ENCODE measurements around the gene ZNF219.

ZNF219 gene

GRCh38 chr14:21063479-21063878 lies 35.0 kb downstream of the ZNF219 start:
- no peak for DNase-seq

- no peak for DNase-seq
Observed at GRCh38 chr14:21061347-21061668, 37.1 kb downstream of the ZNF219 start.

DNA sequence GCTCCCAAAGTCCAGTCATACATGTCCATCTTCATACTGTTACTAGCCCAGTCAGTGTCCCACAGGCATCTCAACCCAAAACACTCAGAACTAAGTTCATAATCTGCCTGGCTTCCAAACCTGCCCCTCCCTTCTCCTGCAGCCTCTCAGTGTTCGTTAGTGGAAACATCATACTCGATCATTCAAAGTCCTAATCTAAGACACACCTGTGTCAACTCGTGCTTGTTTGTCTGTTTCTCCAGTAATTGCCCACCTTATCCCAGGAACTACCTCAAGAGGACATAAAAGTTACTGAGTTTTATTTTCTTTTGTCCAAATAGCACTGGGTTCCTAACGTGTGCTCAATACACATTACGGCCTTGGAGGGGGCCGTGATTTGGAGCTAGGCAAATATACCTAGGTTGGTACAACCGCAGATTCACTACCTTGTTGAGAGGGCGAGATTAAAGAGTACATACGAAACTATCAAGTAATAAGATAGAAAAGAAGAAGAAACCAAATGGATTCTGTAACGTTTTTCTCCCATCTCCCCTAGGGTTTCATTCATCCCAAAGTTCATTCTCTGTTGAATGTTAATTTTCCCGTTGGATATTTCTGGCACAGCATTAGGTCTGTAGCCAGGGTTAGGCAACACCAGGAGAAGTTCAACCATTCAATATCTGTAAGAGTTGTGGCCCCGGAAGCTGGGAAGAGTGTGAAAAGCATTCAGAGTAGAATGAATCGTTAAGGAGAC lies 37.7 kb downstream of the ZNF219 start:
- DNase-seq: no peak

GRCh38 chr14:21059842-21060613 lies 38.4 kb downstream of the ZNF219 start:
- no peak for DNase-seq

DNA sequence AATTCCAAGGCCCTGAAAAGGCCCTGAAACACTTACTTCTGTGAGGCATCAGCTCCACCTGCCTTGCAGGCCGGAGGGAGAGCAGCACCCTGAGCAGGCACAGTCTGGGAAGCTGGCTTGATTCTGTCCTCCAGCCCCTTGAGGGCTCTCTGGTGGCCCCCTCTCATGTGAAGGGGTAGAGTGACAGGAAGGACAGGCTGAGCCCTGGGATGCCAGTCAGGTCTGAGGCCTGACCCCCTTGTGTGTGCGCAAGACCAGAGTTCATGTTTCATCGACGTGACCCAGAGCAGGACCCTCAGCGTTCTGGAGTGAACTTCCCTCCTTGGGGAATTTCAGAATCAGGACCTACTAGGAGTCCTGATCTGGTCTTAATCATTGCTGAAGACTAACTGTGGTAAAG lies 39.6 kb downstream of the ZNF219 start:
- DNase-seq: no peak

- peak; percentile 36 for DNase-seq
Observed at GRCh38 chr14:21057803-21058675, 40.4 kb downstream of the ZNF219 start, which contains the start of gene RNASE8. Gene RNASE8 (plus strand): TSS chr14:21057822. CDS start chr14:21057893, 71 bp downstream.

- DNase-seq: no peak
Observed at GRCh38 chr14:21056520-21057163, 41.8 kb downstream of the ZNF219 start.

DNA sequence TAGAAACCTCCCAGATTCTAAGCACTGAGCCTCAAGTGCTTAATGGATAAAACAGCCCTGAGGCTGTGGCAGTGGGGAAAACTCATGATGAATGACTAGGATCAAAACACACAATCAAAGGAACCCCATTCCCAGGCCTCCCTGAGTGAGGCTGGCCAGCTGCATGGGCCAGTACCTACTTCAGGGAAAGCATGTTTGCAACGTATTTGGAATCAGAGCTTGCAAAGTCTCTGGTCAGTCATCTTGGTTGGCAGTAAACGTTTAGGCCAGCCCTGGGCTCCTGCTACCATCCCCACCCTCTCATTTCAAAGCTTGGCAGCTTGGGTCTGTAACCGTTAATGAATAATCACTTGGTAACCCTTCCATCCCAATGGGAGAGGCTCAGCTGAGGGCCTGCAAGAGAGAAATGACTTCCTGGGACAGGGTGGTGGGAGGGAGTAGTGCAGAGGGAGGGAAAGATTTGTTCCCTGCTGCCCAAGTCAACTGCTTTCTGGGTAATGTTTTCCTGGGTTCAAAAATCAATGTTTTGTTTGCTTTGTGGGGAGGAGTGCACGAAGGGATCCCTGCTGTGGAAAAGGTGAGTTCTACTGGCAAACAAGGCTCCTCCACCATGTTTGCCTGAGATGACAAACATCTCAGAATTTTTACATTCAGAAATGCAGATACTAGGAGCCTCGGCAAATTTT lies 42.9 kb downstream of the ZNF219 start:
- DNase-seq: no peak

- DNase-seq: no peak
Observed at GRCh38 chr14:21054768-21055145, 43.7 kb downstream of the ZNF219 start.

GRCh38 chr14:21054123-21054767 lies 44.2 kb downstream of the ZNF219 start:
- no peak for DNase-seq

DNA sequence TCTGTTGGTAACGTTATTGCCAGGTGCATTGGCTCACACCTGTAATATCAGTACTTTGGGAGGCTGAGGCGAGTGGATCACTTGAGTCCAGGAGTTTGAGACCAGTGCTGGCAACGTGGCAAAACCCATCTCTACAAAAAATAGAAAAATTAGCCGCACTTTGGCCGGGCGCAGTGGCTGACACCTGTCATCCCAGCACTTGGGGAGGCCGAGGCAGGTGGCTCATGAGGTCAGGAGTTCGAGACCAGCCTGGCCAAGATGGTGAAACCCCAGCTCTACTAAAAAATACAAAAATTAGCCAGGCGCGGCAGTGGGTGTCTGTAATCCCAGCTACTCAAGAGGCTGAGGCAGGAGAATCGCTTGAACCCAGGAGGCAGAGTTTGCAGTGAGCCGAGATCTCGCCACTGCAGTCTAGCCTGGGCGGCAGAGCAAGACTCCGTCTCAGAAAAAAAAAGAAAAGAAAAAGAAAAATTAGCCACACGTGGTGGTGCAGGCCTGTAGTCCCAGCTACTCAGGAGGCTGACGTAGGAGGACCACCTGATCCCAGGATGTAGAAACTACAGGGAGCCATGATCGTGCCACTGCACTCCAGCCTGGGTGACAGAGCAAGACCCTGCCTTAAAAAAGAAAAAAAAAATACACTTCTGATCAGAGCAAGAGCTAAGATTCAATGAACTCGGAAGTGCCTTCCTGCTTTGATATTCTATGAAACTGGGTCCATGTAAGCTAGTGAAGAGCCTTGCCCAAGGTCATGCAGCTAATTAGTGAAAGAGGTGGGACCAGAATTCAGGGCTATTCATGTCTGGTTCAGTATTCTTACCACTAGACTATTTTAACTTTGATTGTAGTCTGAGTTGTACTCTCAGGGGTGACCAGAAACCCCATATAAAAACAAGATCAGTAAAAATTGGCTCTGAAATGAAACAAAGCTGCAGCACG lies 45.0 kb downstream of the ZNF219 start:
- no peak for DNase-seq

GRCh38 chr14:21050597-21050996 lies 47.9 kb downstream of the ZNF219 start:
- no peak for DNase-seq

DNA sequence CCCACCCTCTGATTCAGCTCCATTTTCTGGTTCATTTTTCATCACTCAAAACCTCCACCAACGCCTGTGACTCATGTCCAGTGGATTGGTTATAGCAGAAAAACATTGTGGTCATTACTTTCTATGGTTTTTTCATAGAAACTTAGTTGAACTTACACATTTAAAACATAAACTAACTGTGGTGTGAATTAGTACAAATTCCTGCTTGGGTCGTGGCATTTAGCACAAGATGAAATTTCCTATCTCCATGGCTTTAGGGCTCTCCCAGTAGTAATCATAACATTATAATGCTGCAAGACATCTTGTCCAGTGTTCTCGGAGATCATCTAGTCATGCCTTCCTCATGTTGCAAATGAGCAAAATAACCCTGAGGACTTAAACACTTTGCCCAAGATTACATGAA lies 49.2 kb downstream of the ZNF219 start:
- DNase-seq: no peak

DNA sequence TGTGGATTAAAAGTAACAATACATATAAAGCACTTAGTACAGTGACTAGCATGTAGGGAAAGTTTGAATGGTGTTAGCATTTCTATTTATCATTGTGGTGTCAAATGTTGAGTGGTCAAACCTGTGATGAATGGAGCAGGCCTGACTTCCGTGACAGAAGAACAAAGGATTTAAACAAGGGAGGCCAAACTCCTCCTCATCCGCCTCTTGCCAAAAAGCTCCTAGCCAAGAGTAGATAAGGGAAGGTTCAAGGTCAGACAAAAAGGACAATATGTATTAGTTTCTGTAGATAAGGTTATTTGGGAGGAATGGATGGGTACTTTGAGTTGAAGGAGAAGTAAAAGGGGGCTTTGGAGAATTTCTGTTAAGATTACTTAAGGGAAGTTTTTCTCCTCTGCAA lies 49.8 kb downstream of the ZNF219 start:
- no peak for DNase-seq

GRCh38 chr14:21047378-21047781 lies 51.1 kb downstream of the ZNF219 start:
- no peak for DNase-seq

DNA sequence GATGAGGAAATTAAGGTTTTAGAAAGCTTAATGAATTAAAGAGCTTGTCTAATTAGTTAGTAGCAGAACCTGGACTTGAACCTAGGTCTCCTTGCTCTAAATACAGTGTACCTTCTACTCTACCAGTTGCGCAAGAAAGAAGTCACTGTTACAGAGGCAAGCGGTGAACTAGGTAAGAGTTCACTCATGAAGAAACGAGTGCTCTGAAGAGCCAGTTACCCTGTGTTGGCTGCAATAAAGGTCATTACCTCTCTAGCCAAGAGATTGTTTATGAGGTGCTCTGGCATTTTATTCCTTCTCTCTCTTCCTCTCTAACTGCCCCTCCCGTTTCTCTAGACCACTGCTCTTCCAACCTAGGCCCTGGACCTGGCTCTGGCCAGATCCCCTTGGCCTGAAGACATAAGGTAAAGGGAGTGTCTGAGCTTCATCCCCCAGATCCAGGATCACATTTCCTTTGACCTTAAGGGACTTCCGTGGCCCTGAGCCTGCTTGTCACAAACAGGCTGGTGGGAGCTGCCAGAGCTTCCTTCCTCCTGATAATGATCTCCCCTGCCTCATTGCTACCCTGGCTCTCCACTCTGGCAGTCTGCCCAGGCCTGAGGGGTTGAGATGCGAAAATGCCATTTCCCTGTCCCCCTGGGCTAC lies 54.4 kb downstream of the ZNF219 start:
- peak; percentile 86 for DNase-seq

GRCh38 chr14:21043387-21043973 lies 55.0 kb downstream of the ZNF219 start:
- no peak for DNase-seq

DNA sequence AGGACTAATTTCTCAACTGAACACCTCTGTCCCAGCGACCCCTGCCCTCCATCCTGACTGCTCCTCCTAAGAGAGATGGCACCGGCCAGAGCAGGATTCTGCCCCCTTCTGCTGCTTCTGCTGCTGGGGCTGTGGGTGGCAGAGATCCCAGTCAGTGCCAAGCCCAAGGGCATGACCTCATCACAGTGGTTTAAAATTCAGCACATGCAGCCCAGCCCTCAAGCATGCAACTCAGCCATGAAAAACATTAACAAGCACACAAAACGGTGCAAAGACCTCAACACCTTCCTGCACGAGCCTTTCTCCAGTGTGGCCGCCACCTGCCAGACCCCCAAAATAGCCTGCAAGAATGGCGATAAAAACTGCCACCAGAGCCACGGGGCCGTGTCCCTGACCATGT lies 55.5 kb downstream of the ZNF219 start:
- no peak for DNase-seq

- peak; percentile 42 for DNase-seq
Observed at GRCh38 chr14:21041676-21042433, 56.6 kb downstream of the ZNF219 start, which contains the start of gene RNASE7. Gene RNASE7 (plus strand): TSS chr14:21042362. CDS start chr14:21042993, 631 bp downstream.

All from hematopoietic multipotent progenitor cell treated with erythropoietin and hydrocortisone succinate and interleukin-3 and kit ligand, for 6 days (in vitro differentiated cells).